Thyroid gland (tissue), 4 donors: ENCODE data around the gene KBTBD7.

Experiments
- POLR2A ChIP-seq, 2 donors: fragments of 450-650 bp; IDR thresholded peaks; one replicate each; pipeline ENCODE4 v1.6.1; 2017; ENCODE audit warnings: antibody characterized with exemption in 2 of 2, mild to moderate bottlenecking in 2 of 2, moderate library complexity in 1 of 2
- TF ChIP-seq, protein P1 (sequence below), 6 experiments: fragments of 200-600 bp in 3 of 6; fragments of 450-650 bp in 3 of 6; sonication (generic) in 3 of 6; IDR thresholded peaks; one replicate each; pipeline ENCODE4 v1.5.1; 2016 to 2019; ENCODE audit warnings: antibody characterized with exemption in 6 of 6, mild to moderate bottlenecking in 2 of 6, inconsistent platforms in 1 of 6, moderate library complexity in 1 of 6

DNA sequence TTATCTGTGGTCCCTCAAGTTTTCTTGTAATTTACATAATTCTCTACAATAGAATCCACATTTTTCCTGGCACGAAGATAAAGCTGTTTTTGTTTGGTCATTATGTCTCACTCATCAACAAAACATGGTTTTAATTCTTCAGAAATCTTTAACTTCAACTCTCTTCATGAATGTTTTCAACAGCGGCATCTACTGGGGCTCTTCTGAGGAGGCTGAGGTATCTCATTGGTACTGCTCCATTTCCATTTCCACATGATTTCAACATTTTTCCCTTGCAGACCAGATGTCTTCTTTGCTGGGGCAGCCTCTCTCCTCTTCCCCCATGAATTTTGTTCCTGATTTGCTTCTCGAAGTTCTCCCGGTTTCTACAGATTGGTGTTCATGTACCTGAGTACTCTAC, 5.8 kb upstream of the KBTBD7 start:
- no peak for TF ChIP-seq POLR2A (IDR thresholded peaks at IDR 0.05)
- TF ChIP-seq, protein P1, sequence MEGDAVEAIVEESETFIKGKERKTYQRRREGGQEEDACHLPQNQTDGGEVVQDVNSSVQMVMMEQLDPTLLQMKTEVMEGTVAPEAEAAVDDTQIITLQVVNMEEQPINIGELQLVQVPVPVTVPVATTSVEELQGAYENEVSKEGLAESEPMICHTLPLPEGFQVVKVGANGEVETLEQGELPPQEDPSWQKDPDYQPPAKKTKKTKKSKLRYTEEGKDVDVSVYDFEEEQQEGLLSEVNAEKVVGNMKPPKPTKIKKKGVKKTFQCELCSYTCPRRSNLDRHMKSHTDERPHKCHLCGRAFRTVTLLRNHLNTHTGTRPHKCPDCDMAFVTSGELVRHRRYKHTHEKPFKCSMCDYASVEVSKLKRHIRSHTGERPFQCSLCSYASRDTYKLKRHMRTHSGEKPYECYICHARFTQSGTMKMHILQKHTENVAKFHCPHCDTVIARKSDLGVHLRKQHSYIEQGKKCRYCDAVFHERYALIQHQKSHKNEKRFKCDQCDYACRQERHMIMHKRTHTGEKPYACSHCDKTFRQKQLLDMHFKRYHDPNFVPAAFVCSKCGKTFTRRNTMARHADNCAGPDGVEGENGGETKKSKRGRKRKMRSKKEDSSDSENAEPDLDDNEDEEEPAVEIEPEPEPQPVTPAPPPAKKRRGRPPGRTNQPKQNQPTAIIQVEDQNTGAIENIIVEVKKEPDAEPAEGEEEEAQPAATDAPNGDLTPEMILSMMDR (IDR thresholded peaks at IDR 0.05) = no peak
